HG02798 (cell line): ENCODE measurements around the gene DIS3L2.

Experiments used
- ATAC-seq: cut with Tn5 transposase; IDR thresholded peaks from one replicate; pipeline ENCODE4 v1.9.1; 2021; ENCODE audit warnings: mild to moderate bottlenecking; ENCODE audit not compliant: unreplicated experiment, poor library complexity

DIS3L2 gene

DNA sequence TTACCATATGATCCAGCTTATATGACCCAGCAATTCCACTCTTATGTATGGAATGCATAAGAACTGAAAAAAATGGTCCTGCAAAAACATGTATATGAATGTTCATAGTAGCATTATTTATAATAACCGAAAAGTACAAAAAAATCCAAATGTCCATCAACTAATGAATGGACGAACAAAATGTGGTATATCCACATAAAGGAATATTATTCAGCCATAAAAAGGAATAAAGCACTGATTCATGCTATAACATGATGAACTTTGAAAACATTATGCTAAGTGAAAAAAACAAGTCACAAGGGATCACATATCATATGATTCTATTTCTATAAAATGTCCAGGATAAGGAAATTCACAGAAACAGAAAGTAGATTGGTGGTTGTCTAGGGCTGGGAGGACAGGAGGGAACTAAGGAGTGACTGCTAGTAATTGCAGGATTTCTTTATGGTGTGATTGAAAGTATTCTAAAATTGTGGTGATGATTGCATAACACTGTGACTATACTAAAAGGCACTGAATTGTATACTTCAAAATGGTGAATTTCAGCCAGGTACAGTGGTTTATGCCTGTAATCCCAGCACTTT is 10.0 kb upstream of the DIS3L2 start:
- ATAC-seq = no peak

DNA sequence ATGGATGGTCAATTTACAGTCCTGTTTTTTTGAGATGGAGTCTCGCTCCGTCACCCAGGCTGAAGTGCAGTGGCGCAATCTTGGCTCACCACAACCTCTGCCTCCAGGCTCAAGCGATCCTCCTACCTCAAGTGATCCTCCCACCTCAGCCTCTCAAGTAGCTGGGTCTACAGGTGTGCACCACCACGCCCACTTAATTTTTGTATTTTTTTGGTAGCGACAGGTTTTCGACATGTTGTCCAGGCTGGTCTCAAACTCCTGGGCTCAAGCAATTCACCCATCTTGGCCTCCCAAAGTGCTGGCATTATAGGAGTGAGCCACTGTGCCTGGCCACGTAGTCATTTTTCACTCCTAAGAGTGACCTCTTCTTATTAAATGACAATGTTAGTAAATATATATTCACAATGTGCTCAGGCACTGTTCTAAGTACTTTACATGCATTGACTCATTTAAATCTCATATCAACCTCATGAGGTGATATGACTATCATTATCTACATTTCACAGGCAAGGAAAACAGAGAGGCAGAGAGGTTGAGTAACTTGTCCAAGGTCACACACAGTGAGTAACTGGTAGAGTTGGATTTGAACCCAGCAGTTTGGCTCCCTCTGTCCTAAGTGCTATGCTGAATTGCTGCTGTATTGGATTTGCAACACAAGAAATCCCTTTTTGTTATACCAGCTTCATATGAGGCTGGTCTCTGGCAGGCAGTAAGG is 5.6 kb upstream of the DIS3L2 start:
- ATAC-seq = no peak

DNA sequence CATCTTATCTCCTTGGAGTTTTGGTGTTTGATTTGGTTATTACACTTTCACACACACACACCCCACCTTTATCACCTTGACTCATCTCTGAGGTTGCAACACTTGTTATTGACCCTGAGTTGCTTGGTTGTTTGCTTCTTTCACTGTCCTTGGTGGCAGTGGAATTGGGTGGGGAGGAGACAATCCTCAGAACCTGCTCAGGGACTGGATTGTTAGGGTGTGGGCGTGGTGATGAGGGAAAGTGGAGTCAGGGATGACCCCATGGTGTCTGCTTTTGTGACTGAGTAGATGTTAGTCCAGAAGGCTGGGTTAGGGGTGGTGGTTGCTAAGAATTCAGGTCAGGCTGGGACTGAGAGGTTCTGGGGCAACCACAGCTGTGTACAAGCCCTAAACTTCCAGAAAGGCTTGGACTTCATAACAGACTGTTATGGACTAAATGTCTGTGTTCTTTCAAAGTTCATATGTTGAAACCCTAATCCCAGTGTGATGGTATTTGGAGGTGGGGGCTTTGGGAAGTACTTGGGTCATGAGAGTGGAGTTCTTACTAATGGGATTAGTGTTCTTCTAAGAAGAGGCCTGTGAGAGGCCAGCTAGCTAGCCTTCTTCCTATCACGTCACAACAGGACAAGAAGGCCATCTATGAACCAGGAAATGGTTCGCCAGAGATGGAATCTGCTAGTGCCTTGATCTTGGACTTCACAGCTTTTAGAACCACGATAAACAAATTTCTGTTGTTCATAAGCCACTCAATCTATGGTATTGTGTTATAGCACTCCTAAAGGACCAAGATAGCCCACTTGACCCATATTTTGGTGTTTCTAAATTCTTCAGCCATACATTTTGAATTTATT is 3.4 kb upstream of the DIS3L2 start:
- no peak for ATAC-seq

DNA sequence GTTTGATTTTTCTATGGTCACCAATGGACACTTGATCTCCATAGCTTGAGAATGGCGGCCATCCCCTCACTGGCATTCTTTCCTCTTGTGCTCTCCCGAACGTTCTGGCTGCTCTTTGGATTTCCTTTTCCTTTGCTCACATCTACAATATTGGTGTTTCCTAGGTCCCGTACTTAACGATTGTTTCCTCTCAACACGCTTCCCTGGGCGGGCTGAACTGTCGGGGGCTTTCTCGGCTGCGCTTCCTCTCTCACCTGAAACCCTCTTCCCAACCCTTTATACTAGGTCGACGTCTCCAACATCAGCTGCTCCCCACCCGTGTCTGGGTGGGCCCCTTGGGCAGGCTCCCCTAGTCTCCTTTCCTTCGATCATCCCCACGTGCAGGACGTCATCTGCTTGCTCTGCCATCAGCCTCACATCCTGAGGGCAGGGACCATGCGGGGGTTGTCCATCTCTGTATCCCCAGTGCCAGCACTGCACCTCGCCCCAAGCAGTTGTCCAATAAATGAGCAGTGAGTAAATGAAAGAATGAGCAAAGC is 634 bp upstream of the DIS3L2 start:
- ATAC-seq = no peak

DNA sequence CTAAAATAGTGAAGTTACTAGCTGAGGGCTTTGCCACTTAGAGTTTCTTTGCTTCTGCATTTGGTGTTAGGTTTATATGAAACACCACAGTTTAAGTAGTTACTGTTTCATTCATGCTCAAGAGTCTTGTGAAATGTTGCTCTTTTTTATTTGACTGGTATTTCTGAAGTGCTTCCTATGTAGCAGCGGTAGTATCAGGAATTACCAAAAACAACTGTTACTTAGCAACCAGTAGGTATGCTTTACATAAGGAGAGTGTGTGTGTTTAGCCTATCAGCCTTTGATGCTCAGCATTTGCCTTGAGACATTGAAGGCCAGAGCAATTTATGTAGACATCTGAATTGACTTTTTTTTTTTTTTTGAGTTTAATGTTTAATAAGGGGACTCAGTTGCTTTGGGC is 3.6 kb downstream of the DIS3L2 start:
- no peak for ATAC-seq

DNA sequence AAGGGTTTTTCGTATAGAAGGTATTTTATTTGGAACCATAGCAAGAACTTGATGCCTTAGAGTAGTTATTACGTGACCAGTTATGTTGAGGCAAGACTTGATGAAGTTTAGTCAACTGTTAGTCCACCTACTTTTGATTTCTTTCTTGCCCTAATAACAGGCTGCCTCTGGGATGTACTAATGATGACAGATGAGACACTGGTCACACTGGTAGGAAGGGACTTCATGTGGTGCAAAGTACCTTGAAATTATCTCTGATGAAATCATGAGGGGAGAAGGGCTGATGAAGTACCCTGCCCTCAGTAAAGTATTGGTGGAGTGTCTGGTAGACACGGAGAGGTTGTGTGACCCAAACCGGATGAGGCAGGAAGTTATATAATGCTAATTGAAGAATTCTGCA is 5.4 kb downstream of the DIS3L2 start:
- ATAC-seq = no peak

DNA sequence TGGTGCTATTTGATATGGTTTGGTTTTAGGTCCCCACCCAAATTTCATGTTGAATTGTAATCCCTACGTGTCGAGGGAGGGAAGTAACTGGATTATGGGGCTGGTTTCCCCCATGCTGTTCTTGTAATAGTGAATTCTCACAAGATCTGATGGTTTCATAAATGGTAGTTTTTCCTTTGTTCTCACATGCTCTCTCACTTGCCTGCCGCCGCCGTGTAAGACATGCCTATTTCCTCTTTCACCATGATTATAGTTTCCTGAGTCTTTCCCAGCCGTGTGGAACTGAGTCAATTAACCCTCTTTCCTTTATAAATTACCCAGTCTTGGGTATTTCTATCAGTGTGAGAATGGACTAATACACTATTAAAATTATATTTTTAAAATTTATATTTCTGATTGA is 7.3 kb downstream of the DIS3L2 start:
- no peak for ATAC-seq

DNA sequence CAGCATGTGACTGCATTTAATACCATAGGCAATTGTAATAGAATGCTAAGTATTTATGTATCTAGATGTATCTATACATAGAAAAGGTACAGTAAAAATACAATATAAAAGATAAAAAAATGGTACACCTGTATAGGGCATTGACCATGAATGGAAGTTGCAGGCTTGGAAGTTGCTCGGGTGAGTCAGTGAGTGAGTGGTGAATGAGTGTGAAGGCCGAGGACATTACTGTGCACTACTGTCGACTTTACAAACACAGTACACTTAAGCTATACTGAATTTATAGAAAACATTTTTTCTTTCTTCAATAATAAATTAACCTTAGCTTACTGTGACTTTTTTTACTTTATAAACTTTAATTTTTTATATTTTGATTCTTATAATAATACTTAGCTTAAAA is 8.9 kb downstream of the DIS3L2 start:
- ATAC-seq = no peak

DNA sequence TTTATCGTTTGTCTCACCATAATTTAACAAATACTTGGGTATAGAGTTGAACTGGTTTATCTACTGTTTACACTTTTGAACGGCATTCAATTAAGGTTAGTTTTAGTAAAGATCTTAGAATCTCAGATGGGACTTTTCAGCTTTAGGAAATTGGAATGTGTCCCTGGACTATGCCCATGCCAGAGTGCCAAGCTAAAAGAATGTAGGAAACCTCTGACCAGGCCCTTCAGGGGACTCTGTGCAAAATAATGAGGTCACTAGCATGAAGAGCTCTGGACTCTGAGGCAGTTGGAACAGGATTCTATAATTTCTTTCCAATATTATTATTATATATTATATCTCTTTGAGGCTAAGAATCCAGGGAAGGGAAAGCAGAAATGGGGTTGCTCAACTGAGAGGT is 13.5 kb downstream of the DIS3L2 start:
- ATAC-seq = no peak

DNA sequence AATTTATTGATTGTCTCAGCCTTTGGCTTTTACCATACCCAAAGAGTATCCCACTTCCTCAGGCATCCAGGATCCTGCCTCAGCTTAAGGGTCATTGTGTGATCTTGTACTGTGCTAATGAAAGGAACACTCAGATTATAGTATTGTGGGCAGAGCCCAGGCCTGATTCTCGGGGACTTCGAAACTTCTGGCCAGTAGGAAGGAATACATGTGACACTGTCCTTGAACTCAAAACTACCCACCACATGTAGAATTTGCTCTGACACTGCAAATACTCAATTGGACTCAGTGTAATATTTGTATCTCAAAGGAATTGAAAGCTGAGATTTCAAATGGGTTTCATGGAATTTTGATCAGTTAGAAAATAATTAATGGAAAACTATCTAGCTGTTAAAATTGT is 15.9 kb downstream of the DIS3L2 start:
- no peak for ATAC-seq

DNA sequence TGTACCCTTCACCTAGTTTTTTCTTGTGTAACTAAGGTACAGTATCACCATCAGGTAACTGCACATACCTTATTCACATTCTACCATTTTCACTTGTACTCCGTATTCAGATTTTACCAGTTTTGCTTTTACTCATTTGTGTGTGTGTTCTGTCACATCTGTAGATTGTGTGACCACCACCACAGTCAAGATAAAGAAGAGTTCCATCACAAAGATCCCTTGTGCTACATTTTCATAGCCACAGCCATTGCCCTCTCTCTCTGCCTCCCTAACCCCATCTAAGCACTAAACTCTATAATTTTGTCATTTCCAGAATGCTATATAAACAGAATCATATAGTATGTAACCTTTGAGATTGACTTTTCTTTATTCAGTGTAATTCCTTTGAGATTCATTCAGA is 23.5 kb downstream of the DIS3L2 start:
- ATAC-seq = no peak

DNA sequence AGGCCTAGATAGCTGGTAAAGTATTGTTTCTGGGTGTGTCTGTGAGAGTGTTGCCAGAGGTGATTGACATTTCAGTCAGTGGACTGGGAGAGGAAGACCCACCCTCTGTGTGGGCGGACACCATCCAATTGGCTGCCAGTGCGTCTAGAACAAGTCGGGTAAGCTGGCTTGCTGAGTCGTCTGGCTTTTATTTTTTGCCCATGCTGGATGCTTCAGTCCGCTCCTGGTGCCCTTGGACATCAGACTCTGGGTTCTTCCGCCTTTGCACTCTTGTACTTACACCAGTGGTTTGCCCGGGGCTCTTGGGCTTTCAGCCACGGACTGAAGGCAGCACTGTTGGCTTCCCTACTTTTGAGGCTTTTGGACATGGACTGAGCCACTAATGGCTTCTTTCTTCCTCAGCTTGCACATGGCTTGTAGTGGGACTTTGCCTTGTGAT is 24.3 kb downstream of the DIS3L2 start:
- no peak for ATAC-seq

DNA sequence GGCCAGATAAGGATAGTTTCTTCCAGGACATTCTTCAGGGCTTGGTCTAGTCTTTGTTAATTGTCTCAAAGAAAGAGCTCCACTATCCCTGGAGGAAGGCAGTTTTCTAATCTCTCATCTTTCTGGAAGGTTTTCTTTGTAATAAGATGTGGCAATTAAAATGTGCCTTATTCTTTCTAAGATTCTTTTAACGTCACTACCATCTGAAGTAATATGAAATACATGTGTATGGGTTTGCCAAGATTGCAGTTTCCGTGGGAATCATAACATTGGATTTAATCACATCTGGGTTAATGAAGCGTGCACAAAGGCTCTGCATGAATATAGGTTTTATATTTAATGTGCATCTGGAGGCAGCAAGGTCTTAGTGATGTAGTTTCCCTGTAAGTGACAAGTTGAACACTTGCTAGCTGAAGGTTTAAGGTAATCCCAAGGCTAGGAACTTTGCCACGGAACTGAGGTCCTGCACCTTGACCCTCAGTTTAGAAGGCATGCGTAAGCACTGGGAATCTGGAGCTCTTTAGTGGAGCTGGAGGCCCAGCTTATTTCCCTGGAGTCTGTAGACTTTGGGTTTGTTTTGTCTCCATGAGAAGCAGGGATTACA is 25.7 kb downstream of the DIS3L2 start:
- ATAC-seq = no peak

DNA sequence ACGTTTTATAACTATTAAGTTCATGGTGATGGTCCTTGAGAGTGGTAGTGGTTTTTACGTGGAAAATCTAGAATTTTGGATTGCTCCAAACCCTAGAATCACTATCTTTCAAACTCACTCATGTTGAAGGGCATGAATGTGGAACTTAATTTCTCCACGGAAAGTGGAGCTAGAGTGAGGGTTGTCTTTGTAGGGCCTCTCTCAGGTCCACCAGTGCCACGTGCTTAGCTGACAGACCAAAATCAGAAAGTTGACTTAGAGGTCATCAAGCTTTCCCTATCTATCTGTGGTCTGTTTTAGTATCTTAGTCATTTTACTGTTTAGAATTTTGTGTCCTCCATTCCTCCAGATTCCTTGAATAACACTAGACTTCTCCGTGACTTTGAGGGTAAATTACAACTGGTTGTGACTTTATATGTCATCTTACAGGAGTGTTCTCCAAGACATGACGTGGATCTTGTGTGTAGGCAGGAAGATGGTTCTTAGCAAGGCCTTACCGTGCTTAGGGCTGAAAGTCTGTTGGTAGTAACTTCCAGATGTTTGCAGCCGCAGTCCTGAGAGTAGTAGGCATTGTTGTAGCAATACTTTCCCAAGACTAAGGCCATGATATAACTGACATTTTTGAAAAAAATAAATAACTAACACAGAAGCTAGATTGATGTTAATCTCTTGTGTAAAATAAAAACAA is 26.8 kb downstream of the DIS3L2 start:
- ATAC-seq = no peak

DNA sequence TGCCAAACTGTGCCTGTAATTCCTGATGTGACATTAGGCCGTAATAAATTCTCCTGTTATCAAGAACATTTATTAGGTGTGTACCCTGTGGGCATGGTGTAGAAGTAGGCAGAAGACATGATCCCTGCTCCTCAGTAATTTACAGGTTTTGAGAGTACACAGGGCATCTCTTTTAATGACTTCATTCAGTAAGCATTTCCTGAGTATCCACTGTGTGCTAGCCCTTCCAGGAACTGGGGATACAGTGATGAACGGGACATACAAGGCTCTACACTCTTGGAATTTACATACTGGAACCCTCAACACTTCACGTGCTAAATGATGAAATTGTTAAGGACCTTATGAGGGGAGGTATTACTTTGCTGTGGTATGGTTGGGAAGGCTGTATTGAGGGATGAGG is 30.2 kb downstream of the DIS3L2 start:
- no peak for ATAC-seq

DNA sequence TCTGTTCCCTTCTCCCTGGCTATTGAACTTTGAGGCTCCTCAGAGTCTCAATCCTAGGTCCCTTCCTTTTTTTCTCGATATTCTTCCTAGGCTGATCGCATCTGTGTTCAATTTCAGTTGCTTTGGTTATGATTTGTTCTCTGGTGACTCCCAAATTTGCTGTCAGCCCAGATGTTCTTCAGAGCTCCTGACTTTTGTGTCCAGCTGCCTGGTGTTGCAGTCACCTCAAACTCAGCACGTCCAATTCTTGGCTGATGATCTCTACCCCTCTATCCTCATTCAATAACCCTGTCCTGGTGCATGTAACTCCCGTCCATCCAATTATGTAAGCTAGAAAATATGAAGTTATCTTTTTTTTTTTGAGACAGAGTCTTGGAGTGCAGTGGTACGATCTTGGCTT is 31.4 kb downstream of the DIS3L2 start:
- ATAC-seq = no peak

DNA sequence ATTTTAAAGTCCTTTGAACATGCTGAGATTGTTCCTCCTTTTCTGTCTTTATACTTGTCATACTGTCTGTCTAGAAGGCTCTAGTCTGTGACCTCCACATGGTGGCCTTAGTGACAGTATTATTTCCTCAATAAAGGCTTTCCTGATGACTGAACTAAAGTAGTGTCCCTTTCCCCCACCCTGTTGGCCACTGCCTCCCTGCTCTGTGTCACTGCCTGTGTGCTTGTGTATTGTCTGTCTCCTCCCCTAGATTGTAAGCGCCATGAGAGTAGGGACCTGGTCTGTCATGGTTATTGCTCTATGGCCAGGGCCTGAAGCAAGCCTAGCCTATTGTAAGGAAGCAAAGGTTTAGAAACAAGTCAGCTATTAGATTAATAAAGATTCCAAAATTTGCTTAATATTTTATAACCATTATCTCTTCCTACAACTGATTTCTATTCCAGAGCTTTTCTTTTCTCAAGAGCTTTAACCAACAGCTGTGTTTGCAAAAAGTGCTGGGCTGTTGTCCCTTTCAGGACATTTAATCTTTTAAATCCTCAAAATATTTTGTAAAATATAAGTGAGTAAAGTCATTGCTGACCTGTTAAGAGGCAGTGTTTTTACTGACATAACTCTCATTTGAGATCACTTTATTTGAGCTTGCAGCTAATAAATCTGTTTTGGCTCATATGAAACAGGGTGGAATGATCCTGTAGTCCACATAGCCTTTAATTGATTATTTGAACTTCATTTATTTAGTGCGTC is 35.5 kb downstream of the DIS3L2 start:
- ATAC-seq = no peak

DNA sequence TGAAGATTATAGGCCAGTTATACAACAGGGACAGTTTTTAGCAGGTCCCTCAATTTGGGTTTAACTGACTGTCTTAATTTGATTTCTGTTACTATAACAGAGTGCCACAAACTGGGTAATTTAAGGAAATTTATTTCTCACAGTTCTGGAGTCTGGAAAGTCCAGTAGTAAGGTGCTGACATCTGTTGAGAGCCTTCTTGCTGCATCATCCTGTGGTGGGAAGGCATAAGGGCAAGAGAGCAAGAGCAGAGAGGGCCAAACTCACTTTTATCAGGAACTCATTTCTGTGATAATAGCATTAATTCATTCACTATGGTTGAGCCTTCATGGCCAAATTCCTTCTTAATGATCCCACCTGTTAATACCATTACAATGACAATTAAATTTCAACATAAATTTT is 36.5 kb downstream of the DIS3L2 start:
- no peak for ATAC-seq

DNA sequence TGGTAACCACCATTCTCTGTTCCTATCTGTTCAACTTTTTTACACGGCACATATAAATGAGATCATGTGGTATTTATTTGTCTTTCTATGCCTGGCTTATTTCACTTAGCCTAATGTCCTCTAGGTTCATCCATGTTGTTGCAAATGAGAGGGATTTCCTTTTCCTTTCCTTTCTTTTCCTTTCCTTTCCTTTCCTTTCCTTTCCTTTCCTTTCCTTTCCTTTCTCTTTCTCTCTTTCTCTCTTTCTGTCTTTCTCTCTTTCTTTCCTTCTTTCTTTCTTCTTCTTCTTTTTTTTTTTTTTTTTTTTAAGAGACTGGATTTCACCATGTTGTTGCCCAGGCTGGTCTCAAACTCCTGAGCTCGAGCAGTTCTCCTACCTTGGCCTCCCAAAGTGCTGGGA is 38.9 kb downstream of the DIS3L2 start:
- ATAC-seq = no peak

DNA sequence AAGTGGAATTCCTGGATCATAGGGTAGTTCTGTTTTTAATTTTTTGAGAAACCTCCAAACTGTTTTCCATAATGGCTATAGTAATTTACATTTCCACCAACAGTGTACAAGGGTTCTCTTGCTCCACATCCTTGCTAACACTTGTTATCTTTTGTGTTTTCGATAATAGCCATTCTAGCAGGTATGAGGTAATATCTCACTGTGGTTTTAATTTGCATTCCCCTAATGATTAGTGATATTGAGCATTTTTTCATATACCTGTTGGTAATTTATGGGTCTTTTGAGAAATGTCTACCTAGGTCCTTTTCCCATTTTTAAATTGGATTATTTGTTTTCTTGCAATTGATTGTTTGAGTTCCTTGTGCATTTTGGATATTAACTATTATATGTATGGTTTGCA is 39.6 kb downstream of the DIS3L2 start:
- ATAC-seq = no peak
